ENCODE data around the gene MYO18A.
"Not testable (repeated sequence)": the region's sequence is repeated elsewhere in the genome, so short reads cannot be mapped to it uniquely, and the experiment has no call there.

The MYO18A gene

GRCh38 chr17:29193146-29193545 lies 12.9 kb upstream of the MYO18A start:
- DNase-seq: no peak

GRCh38 chr17:29190592-29191207 lies 10.5 kb upstream of the MYO18A start:
- no peak for DNase-seq

- DNase-seq: no peak
Observed at GRCh38 chr17:29190039-29190438, 9.8 kb upstream of the MYO18A start.

- DNase-seq: no peak
Observed at GRCh38 chr17:29189355-29189754, 9.2 kb upstream of the MYO18A start.

- no peak for DNase-seq
Observed at GRCh38 chr17:29181226-29181625, 1.0 kb upstream of the MYO18A start.

- no peak for DNase-seq
Observed at GRCh38 chr17:29180788-29181160, 576 bp upstream of the MYO18A start.

- DNase-seq: no peak
Observed at GRCh38 chr17:29179232-29180033, 765 bp downstream of the MYO18A start.

- DNase-seq: no peak
Observed at GRCh38 chr17:29178750-29179231, 1.4 kb downstream of the MYO18A start.

- DNase-seq: no peak
Observed at GRCh38 chr17:29177871-29178749, 2.1 kb downstream of the MYO18A start.

GRCh38 chr17:29177541-29177870 lies 2.7 kb downstream of the MYO18A start:
- no peak for DNase-seq

GRCh38 chr17:29176558-29177351 lies 3.4 kb downstream of the MYO18A start:
- DNase-seq: peak; percentile 35 to 49

GRCh38 chr17:29175349-29175748 lies 4.8 kb downstream of the MYO18A start:
- DNase-seq: no peak

GRCh38 chr17:29172589-29172988 lies 7.6 kb downstream of the MYO18A start:
- no peak for DNase-seq

GRCh38 chr17:29170682-29171081 lies 9.5 kb downstream of the MYO18A start:
- DNase-seq: no peak

- no peak for DNase-seq
Observed at GRCh38 chr17:29169806-29170591, 10.2 kb downstream of the MYO18A start.

GRCh38 chr17:29168759-29169126 lies 11.5 kb downstream of the MYO18A start:
- DNase-seq: not testable (repeated sequence)

- no peak for DNase-seq
Observed at GRCh38 chr17:29168079-29168758, 12.0 kb downstream of the MYO18A start.

- no peak for DNase-seq
Observed at GRCh38 chr17:29167393-29168078, 12.7 kb downstream of the MYO18A start.

GRCh38 chr17:29166507-29166887 lies 13.7 kb downstream of the MYO18A start:
- DNase-seq: no peak

GRCh38 chr17:29165800-29166506 lies 14.2 kb downstream of the MYO18A start:
- no peak for DNase-seq
